ENCODE results near the gene SRPK3.

SRPK3 gene

GRCh38 chrX:153771415-153772315, 9.2 kb upstream of the SRPK3 start:
- no peak for DNase-seq

GRCh38 chrX:153772316-153773217, 8.3 kb upstream of the SRPK3 start:
- DNase-seq = no peak

DNA sequence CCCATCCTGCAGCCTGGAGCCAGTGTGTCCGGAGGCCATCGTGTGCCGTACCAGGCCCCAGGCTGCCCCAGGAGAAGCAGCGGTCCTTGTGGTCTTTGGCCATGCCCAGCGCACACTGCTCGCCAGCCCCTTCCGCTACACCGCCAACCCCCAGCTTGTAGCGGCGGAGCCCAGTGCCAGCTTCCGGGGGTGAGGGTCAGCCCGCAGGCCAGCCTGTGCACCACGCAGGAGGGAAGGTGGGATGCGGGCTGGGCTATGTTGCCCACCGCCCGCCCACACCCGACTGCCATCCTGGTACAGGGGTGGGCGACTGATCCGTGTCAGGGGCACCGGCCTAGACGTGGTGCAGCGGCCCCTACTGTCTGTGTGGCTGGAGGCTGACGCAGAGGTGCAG, 7.6 kb upstream of the SRPK3 start:
- DNase-seq = no peak

- no peak for DNase-seq
These were observed 6.9 kb upstream of the SRPK3 start for GRCh38 chrX:153773741-153774575.

DNA sequence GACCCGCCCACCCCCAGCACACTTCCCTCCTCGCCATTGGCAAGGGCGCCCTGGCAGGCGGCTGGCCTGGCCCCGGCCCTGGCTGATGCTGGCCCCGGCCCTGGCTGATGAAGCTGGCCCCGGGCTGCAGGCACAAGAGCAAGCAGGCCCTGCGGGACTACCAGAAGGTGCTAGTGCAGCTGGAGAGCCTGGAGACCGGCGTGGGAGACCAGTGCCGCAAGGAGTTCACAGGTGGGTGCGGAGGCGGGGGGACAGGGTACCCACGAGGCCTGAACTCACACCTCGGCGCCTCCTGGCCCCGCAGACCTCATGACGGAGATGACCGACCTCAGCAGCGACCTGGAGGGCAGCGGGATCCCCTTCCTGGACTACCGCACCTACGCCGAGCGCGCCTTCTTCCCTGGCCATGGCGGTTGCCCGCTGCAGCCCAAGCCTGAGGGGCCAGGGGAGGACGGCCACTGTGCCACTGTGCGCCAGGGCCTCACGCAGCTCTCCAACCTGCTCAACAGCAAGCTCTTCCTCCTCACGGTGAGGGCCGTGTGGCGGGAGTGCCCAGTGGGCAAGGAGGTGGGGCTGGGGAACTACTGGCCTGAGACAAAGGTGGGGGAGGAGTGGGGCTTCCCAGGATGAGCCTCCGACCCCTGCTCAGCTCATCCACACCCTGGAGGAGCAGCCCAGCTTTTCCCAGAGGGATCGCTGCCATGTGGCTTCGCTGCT, 6.1 kb upstream of the SRPK3 start:
- DNase-seq = no peak

DNA sequence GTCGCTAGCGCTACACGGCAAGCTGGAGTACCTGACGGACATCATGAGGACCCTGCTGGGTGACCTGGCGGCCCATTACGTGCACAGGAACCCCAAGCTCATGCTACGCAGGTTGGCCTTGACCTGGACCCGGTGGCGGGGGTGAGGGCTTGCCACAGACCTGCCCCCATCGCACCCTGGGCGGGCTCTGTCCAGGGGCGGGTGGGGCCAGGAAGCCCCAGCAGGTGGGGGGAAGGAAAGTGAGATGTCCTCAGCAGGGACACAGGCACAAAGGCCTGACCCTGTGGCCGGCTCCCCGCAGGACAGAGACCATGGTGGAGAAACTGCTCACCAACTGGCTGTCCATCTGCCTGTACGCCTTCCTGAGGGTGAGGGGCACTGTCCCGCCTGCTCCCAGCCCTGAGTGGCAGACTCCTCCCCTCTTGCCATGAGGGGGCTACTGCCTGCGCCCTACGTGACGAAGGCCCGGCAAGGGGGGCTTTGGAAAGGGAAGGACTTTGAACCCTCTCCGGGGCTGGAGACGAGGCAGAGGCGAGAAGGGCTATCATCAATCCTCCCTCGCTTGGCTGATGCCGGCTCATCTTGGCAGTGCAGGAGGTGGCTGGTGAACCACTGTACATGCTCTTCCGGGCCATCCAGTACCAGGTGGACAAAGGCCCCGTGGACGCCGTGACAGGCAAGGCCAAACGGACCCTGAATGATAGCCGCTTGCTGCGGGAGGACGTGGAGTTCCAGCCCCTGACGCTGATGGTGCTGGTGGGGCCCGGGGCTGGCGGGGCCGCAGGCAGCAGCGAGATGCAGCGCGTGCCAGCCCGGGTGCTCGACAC, 5.3 kb upstream of the SRPK3 start:
- no peak for DNase-seq

DNA sequence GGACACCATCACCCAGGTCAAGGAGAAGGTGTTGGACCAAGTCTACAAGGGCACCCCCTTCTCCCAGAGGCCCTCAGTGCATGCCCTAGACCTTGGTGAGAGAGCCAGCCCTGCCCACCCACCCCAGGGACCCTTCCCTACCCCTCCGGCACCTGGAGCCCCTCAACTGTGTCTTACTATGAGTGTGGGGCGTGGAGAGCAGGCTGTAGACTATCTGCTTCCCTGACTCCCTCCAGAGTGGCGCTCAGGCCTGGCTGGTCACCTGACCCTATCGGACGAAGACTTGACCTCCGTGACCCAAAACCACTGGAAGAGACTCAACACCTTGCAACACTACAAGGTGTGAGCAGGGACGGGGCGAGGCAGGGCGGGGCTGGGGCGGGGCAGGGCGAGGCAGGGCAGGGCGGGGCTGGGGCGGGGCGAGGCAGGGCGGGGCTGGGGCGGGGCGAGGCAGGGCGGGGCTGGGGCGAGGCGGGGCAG, 4.7 kb upstream of the SRPK3 start:
- no peak for DNase-seq

DNA sequence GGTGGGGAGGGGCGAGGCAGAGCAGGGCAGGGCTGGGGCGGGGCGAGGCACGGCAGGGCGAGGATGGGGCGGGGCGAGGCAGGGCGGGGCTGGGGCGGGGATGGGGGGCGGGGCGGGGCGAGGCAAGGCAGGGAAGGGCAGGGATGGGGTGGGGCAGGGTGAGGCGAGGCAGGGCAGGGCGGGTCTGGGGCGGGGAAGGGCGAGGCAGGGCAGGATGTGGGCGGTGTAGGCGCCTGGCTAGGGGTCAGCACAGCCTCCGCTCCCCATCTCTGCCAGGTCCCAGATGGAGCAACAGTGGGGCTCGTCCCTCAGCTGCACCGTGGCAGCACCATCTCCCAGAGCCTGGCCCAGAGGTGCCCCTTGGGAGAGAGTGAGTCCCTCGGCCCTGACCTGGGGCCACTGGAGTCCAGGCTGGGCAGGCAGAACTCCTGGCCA, 4.2 kb upstream of the SRPK3 start:
- DNase-seq = no peak

DNA sequence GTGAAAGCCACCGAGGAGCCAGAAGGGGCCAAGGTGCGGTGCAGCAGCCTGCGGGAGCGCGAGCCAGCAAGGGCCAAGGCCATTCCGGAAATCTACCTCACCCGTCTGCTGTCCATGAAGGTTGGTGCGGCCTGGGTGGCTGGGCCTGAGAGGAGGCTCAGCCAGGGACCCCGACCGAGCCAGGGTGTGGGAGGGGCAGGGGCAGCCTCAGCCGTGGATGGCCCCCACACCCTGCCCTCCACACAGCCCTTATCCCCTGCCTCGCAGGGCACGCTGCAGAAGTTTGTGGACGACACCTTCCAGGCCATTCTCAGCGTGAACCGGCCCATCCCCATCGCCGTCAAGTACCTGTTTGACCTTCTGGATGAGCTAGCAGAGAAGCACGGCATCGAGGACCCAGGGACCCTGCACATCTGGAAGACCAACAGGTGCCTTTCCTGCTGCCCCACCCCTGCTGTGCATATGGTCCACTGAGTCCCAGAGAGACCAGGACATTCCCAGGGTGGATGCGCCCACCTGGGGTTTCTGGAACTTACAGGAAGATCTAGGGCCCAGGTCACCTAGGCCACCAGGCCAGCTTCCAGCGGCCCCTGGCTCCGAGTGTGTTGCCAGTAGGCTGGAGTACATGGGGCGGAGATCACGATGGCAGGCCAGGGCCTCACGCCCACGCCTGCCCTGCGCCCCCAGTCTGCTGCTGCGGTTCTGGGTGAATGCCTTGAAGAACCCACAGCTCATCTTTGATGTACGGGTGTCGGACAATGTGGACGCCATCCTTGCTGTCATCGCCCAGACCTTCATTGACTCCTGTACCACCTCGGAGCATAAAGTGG, 3.4 kb upstream of the SRPK3 start:
- DNase-seq = no peak

- DNase-seq = no peak
These were observed 2.7 kb upstream of the SRPK3 start for GRCh38 chrX:153778181-153778580.

DNA sequence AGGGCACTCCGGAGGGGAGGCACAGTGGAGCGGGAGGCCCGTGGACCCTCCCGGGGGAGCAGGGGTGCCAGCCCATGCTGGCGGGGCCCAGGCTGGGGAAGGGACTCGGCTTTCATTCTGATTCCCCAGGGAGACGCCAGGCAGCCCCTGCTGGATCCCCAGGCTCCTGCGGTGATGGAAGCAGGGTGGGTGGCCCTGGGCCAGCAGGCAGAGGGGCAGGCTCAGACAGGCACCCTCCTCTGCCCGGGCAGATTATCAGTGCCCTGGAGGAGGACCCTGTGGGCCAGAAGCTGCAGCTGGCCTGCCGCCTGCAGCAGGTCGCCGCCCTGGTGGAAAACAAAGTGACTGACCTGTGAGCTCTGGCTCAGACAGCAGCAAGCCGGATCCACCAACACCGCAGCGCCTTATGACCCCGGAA, 2.1 kb upstream of the SRPK3 start:
- no peak for DNase-seq

- no peak for DNase-seq
These were observed 757 bp upstream of the SRPK3 start for GRCh38 chrX:153779891-153780677.

DNA sequence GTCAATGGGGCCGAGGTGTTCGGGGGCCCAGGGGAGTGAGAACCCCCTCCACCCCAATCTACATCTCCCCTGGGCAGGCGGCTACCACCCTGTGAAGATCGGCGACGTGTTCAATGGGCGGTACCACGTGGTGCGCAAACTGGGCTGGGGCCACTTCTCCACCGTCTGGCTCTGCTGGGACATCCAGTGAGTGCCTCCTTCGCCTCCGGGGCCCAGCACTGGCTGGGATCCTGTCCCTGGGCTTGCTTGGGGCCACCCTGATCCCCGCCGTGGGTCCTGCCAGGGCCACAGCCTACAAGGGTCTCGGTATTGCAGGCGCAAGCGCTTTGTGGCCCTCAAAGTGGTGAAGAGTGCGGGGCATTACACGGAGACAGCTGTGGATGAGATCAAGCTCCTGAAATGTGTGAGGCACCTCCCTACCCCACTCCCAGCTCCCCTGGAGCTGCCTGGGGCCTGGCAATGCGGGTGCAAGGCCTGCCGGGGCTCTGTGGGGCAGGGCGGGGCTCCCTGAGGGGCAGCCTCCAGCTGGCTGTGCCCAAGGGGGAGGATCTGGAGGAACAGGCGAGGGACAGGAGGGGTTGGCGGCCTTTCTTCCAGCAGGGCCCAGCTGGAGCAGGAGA, 697 bp downstream of the SRPK3 start:
- DNase-seq = no peak

- DNase-seq = no peak
These were observed 1.5 kb downstream of the SRPK3 start for GRCh38 chrX:153782313-153782712.

DNA sequence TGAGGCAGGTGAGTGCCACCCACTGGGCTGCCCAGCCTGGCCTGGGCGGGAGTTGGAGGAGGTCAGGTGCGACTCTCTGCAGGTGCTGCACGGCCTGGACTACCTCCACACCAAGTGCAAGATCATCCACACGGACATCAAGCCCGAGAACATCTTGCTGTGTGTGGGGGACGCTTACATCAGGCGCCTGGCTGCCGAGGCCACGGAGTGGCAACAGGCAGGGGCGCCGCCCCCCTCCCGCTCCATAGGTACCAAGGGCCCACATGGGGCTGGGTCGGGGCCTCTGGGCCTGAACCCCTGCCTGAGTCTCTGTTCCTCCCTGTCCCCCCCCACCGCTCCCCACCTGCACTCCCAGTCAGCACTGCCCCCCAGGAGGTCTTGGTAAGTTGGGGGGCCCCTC, 2.0 kb downstream of the SRPK3 start:
- no peak for DNase-seq

- DNase-seq = no peak
These were observed 2.7 kb downstream of the SRPK3 start for GRCh38 chrX:153783378-153784013.

GRCh38 chrX:153784325-153784967, 3.6 kb downstream of the SRPK3 start:
- DNase-seq = no peak

DNA sequence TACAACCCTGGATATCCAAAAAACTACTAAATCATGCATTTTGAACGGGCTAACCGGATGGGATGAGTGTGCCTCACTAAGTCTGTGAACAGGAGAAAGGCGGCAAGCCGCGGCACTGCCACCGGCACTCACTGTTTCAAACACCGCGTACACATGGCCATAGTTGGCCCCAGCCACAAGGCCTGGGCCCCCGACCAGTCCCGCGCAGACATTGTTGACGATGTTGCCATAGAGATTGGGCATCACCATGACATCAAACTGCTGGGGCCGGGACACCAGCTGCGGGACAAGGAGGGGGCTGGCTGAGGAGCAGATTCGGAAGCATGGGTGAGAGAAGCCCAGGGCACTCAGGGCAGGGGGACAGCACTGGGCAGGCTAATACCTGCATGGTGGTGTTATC, 5.8 kb downstream of the SRPK3 start:
- DNase-seq = no peak
